K562 (cell line): Measurements from ENCODE around the gene AGRP. TPM values are rescaled to one million over a fixed set of nuclear protein-coding genes. Genes with fewer than 3 reads are reported as not detected.

Experiments
- BRCA1 ChIP-seq, 2 experiments: fragments of 450-650 bp in 1 of 2; sonication (generic) in 1 of 2; formaldehyde crosslinking in 1 of 2; IDR thresholded peaks; 2 replicates each; pipeline versions ENCODE4 v1.5.0 to v1.6.1; 2017 to 2020; ENCODE audit warnings: mild to moderate bottlenecking in 1 of 2, missing genetic modification reagents in 1 of 2
- ETV6 ChIP-seq, 3 experiments: fragments of 150-350 bp in 1 of 3; sonication (generic) in 1 of 3; formaldehyde crosslinking in 1 of 3; IDR thresholded peaks; 2 replicates each; pipeline versions ENCODE4 v1.6.1 to v1.8.0; 2014 to 2022; ENCODE audit warnings: borderline replicate concordance in 2 of 3, low read depth in 2 of 3, antibody characterized with exemption in 1 of 3, low read length in 1 of 3, mild to moderate bottlenecking in 1 of 3, missing genetic modification reagents in 1 of 3
- GABPB1 ChIP-seq: sonication (generic); formaldehyde crosslinking; IDR thresholded peaks from 2 replicates; pipeline ENCODE4 v1.8.0; 2022; ENCODE audit warnings: mild to moderate bottlenecking, missing genetic modification reagents
- HDGF ChIP-seq: fragments of 450-650 bp; IDR thresholded peaks from 2 replicates; pipeline ENCODE4 v1.6.1; 2016
- KAT8 ChIP-seq: fragments of 450-650 bp; IDR thresholded peaks from 2 replicates; pipeline ENCODE4 v1.6.1; 2016; ENCODE audit warnings: low read depth, mild to moderate bottlenecking
- NCOR1 ChIP-seq: fragments of 450-650 bp; IDR thresholded peaks from 2 replicates; pipeline ENCODE4 v1.6.1; 2016; ENCODE audit warnings: mild to moderate bottlenecking, moderate library complexity
- PHB2 ChIP-seq: fragments of 450-650 bp; IDR thresholded peaks from 2 replicates; pipeline ENCODE4 v1.6.1; 2017; ENCODE audit warnings: low read depth
- RNF2 ChIP-seq: sonication (generic); IDR thresholded peaks from 2 replicates; pipeline ENCODE4 v1.6.1; 2016
- SRSF1 ChIP-seq: fragments of 200-400 bp; formaldehyde crosslinking; IDR thresholded peaks from 2 replicates; pipeline ENCODE4 v1.6.1; 2017; ENCODE audit warnings: mild to moderate bottlenecking, low read depth, low read length, moderate library complexity
- XRCC3 ChIP-seq: fragments of 450-650 bp; IDR thresholded peaks from 2 replicates; pipeline ENCODE4 v1.6.1; 2017; ENCODE audit warnings: mild to moderate bottlenecking, moderate library complexity
- YBX1 ChIP-seq: fragments of 450-650 bp; IDR thresholded peaks from 2 replicates; pipeline ENCODE4 v1.7.1; 2016; ENCODE audit warnings: mild to moderate bottlenecking
- ZFP36 ChIP-seq: fragments of 150-350 bp; IDR thresholded peaks from 2 replicates; pipeline ENCODE4 v1.6.1; 2018; ENCODE audit warnings: low read length, low read depth; ENCODE audit not compliant: partially characterized antibody
- ZNF184 ChIP-seq: sonication (generic); formaldehyde crosslinking; IDR thresholded peaks from 2 replicates; pipeline ENCODE4 v1.5.0; 2020; ENCODE audit warnings: missing genetic modification reagents
- ZNF347 ChIP-seq: fragments of 450-650 bp; formaldehyde crosslinking; IDR thresholded peaks from 2 replicates; pipeline ENCODE4 v1.4.0; 2020; ENCODE audit warnings: low read depth, mild to moderate bottlenecking, moderate library complexity
- ZNF408 ChIP-seq: fragments of 250-450 bp; sonication (Bioruptor Pico); IDR thresholded peaks from 2 replicates; pipeline ENCODE4 v1.4.0; 2020; ENCODE audit warnings: low read depth, mild to moderate bottlenecking, moderate library complexity
- polyA plus RNA-seq, 8 experiments: library from polyadenylated mRNA; depleted of rRNA in 4 of 8; stranded (reverse) in 5 of 8; unstranded in 3 of 8; fragments of >200 nt; fragmentation: Nextera tagmentation in 2 of 8; fragmentation: Illumina TruSeq in 1 of 8; extraction: Ambion mirVana in 2 of 8; extraction: Trizol in 1 of 8; gene quantifications; 2 replicates each; pipeline versions ENCODE4 v1.2.1 to v1.2.3, GENCODE V29; 2011 to 2014; ENCODE audit warnings: inconsistent platforms in 1 of 8, missing spikeins in 1 of 8
- total RNA-seq, 7 experiments: library from RNA; depleted of rRNA in 6 of 7; stranded (reverse); fragments of >200 nt in 6 of 7; fragmentation: Illumina TruSeq in 2 of 7; extraction: Trizol in 2 of 7; gene quantifications; 2 replicates each; pipeline versions ENCODE4 v1.2.1 to v1.2.3, GENCODE V29; 2011 to 2021; ENCODE audit warnings: low replicate concordance in 1 of 7
- TF ChIP-seq, protein P1 (sequence below): fragments of 450-650 bp; conservative IDR thresholded peaks from 2 replicates; pipeline ENCODE4 v1.6.1; 2016; ENCODE audit warnings: missing genetic modification characterization, low read depth, mild to moderate bottlenecking, missing compliant biosample characterization, moderate library complexity
- TF ChIP-seq, protein P2 (sequence below): sonication (generic); IDR thresholded peaks from 2 replicates; pipeline ENCODE4 v1.6.1; 2016
- TF ChIP-seq, protein P3 (sequence below), 2 experiments: IDR thresholded peaks; 2 replicates each; pipeline ENCODE4 v1.6.1; 2012; ENCODE audit warnings: improper control_type of control experiment in 2 of 2, low read depth in 2 of 2, low read length in 2 of 2, borderline replicate concordance in 1 of 2

Gene AGRP
- total and polyA plus RNA-seq, 9 of the 15 experiments (the other 6 are each of a cell fraction or from before 2014, with no cell fraction given), result not detected

DNA sequence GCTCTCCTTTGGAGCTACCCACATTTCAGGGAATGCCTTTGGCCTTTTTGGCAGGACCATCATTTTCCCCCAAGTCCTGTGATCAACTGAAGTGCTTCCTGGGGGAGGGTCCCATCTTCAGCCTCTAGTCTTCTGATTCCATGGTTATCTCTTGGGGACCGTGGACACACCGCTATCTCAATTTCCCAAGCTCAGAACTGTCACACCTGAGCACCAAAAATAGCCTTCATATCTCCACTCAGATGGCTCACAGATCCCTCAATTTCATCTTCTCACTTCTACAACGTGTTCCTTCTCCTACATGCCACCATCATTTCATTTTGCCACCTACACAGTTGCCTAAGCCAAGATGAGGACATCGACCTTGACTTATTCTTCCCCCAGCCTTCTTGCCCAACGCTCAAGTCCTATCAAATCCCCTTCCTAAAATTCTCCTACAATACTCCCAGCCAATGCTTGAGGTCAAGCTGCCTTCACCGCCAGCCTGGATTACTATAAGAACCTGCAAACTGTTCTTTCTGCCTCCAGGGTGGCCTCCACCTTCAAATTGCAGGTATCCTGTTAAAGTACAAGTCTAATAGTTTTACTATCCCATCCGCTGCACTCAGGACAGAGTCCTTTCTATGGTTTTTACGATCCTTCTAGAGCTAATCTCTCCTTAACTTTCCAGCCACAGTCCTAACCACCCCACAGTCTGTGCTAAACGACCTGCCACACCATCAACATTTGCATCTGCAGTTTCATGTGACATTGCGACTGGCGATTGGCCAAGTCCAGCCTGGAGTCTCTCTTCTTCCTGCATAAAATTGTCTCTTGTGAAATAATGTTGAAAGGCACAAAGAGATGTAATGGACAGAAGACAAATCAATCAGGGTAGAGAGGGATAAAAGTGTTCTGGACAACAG, 8.5 kb downstream of the AGRP start (continued):
- TF ChIP-seq NCOR1 (0 out of 2 replicates have a peak, but pooled peaks have one; percentile 7), ZFP36 (no peak), BRCA1 (IDR thresholded peaks at IDR 0.05) (no peak), BRCA1 (CRISPR knock-in tag; IDR thresholded peaks at IDR 0.05) (no peak), ZNF408 (CRISPR knock-in tag) (no peak), ZNF184 (no peak), SRSF1 (no peak), HDGF (no peak), PHB2 (no peak), RNF2 (no peak), ETV6 (IDR thresholded peaks at IDR 0.05; ENCODE audit: borderline replicate concordance in 1 of 2, low read depth in 2 of 2, low read length in 1 of 2) (no peak), ETV6 (CRISPR knock-in tag; IDR thresholded peaks at IDR 0.05; ENCODE audit: borderline replicate concordance) (no peak), KAT8 (no peak), ZNF347 (CRISPR knock-in tag) (no peak), YBX1 (no peak), GABPB1 (CRISPR knock-in tag) (no peak), XRCC3 (no peak)
- TF ChIP-seq, protein P1, sequence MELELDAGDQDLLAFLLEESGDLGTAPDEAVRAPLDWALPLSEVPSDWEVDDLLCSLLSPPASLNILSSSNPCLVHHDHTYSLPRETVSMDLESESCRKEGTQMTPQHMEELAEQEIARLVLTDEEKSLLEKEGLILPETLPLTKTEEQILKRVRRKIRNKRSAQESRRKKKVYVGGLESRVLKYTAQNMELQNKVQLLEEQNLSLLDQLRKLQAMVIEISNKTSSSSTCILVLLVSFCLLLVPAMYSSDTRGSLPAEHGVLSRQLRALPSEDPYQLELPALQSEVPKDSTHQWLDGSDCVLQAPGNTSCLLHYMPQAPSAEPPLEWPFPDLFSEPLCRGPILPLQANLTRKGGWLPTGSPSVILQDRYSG, result no peak
- TF ChIP-seq, protein P2, sequence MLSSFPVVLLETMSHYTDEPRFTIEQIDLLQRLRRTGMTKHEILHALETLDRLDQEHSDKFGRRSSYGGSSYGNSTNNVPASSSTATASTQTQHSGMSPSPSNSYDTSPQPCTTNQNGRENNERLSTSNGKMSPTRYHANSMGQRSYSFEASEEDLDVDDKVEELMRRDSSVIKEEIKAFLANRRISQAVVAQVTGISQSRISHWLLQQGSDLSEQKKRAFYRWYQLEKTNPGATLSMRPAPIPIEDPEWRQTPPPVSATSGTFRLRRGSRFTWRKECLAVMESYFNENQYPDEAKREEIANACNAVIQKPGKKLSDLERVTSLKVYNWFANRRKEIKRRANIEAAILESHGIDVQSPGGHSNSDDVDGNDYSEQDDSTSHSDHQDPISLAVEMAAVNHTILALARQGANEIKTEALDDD, result peak; percentile 75
- TF ChIP-seq, protein P3, sequence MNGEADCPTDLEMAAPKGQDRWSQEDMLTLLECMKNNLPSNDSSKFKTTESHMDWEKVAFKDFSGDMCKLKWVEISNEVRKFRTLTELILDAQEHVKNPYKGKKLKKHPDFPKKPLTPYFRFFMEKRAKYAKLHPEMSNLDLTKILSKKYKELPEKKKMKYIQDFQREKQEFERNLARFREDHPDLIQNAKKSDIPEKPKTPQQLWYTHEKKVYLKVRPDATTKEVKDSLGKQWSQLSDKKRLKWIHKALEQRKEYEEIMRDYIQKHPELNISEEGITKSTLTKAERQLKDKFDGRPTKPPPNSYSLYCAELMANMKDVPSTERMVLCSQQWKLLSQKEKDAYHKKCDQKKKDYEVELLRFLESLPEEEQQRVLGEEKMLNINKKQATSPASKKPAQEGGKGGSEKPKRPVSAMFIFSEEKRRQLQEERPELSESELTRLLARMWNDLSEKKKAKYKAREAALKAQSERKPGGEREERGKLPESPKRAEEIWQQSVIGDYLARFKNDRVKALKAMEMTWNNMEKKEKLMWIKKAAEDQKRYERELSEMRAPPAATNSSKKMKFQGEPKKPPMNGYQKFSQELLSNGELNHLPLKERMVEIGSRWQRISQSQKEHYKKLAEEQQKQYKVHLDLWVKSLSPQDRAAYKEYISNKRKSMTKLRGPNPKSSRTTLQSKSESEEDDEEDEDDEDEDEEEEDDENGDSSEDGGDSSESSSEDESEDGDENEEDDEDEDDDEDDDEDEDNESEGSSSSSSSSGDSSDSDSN (IDR thresholded peaks at IDR 0.05; ENCODE audit: borderline replicate concordance in 1 of 2, low read depth in 2 of 2, low read length in 2 of 2), result no peak
